HCT116 (cell line): ENCODE results near the gene HMCN1.

ENCODE experiments used
- MAX ChIP-seq: IDR thresholded peaks from 2 replicates; pipeline ENCODE4 v1.6.1; 2012
- TF ChIP-seq, protein P1 (sequence below), 3 experiments: fragments of 200-600 bp in 1 of 3; sonication (generic) in 1 of 3; IDR thresholded peaks in 2 of 3; conservative IDR thresholded peaks in 1 of 3; 2 replicates each; pipeline ENCODE4 v1.5.1; 2012 to 2017; ENCODE audit warnings: low read depth in 2 of 3, low read length in 2 of 3, antibody characterized with exemption in 1 of 3, borderline replicate concordance in 1 of 3, control low read depth in 1 of 3, mild to moderate bottlenecking in 1 of 3, mixed read lengths in 1 of 3, mixed run types in 1 of 3, moderate library complexity in 1 of 3; ENCODE audit not compliant: insufficient read depth in 1 of 3

DNA sequence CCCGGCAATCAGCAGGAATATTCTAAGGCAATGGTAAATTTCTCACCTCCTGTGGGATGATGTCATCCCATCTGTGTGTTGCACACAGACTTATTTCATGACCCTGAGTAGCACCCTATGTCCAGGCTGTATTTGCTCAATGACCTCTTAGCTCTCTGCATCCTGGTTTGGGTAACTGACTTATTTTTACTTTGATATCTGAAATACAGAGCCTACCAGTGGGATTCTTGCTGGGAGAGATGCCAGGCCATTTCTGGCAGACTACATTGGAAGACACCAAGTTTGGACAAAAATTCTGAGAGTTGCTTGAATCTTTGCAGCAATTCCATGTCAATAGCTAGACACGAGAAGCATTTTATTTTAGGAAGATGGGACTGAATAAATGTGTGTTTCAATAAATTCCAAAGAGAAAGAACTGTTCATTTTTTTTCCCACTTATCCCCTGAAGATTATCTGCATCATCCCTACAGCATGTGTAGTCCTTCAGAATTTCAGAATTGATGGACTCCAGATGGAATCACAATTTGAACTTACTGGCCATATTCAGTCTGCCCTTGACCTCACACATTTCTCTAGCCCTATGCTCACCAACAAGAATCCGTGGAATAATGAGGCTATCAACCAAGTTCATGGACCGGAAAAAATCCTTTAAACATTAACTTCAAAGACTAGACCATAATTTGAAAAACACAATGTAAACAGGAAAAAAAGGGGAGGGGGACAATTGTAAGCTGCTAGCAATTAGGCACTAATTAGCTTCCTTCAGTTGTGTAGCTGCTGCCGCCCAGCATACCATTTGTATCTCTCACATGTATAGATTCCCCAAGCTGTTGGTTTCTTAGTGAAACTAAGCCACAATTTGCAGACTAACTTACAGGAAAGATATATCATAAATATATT, 226.5 kb downstream of the HMCN1 start:
- no peak for TF ChIP-seq MAX
- TF ChIP-seq, protein P1, sequence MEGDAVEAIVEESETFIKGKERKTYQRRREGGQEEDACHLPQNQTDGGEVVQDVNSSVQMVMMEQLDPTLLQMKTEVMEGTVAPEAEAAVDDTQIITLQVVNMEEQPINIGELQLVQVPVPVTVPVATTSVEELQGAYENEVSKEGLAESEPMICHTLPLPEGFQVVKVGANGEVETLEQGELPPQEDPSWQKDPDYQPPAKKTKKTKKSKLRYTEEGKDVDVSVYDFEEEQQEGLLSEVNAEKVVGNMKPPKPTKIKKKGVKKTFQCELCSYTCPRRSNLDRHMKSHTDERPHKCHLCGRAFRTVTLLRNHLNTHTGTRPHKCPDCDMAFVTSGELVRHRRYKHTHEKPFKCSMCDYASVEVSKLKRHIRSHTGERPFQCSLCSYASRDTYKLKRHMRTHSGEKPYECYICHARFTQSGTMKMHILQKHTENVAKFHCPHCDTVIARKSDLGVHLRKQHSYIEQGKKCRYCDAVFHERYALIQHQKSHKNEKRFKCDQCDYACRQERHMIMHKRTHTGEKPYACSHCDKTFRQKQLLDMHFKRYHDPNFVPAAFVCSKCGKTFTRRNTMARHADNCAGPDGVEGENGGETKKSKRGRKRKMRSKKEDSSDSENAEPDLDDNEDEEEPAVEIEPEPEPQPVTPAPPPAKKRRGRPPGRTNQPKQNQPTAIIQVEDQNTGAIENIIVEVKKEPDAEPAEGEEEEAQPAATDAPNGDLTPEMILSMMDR (IDR thresholded peaks at IDR 0.05 in 2 of 3, conservative IDR thresholded peaks at IDR 0.05 in 1 of 3; ENCODE audit: borderline replicate concordance in 1 of 3, insufficient read depth in 1 of 3, low read depth in 2 of 3, low read length in 2 of 3) = no peak
